Neuronal stem cell (in vitro differentiated cells): ENCODE results near the gene TNIP1.

Experiments
- DNase-seq: peaks from one replicate; pipeline ENCODE4 v3.0.0-alpha.2; 2013; ENCODE audit warnings: low spot score
- H2AFZ ChIP-seq: one replicate; pipeline ENCODE4 v1.6.1; 2013; ENCODE audit warnings: mild to moderate bottlenecking, low read length, inconsistent platforms
- H2AK5ac ChIP-seq: 2 replicates; pipeline ENCODE4 v1.6.1; 2013; ENCODE audit warnings: low read depth, mild to moderate bottlenecking, inconsistent platforms, low read length, moderate library complexity, mixed read lengths
- H2BK120ac ChIP-seq: 2 replicates; pipeline ENCODE4 v1.6.1; 2013; ENCODE audit warnings: low read depth, mild to moderate bottlenecking, inconsistent platforms, low read length, moderate library complexity, mixed read lengths
- H2BK12ac ChIP-seq: one replicate; pipeline ENCODE4 v1.6.1; 2013; ENCODE audit warnings: low read length, inconsistent platforms
- H2BK15ac ChIP-seq: 2 replicates; pipeline ENCODE4 v1.6.1; 2013; ENCODE audit warnings: mild to moderate bottlenecking, low read length, inconsistent platforms, mixed read lengths
- H2BK5ac ChIP-seq: one replicate; pipeline ENCODE4 v1.6.1; 2013; ENCODE audit warnings: inconsistent platforms, mild to moderate bottlenecking, low read length, moderate library complexity
- H3K14ac ChIP-seq: one replicate; pipeline ENCODE4 v1.6.1; 2013; ENCODE audit warnings: low read length, inconsistent platforms
- H3K18ac ChIP-seq: 2 replicates; pipeline ENCODE4 v1.6.1; 2013; ENCODE audit warnings: low read length, inconsistent platforms
- H3K23ac ChIP-seq: 2 replicates; pipeline ENCODE4 v1.6.1; 2013; ENCODE audit warnings: low read depth, mild to moderate bottlenecking, mixed read lengths, low read length, inconsistent platforms; ENCODE audit not compliant: poor library complexity
- H3K27ac ChIP-seq: replicated peaks from 3 replicates; pipeline ENCODE4 v1.5.1; 2013; ENCODE audit warnings: low read length, inconsistent platforms
- H3K27me3 ChIP-seq, 3 experiments: 2 replicates each; pipeline ENCODE4 v1.6.1; 2013; ENCODE audit warnings: low read length in 3 of 3, mild to moderate bottlenecking in 2 of 3, inconsistent platforms in 1 of 3, low read depth in 1 of 3, mixed read lengths in 1 of 3, moderate library complexity in 1 of 3; ENCODE audit not compliant: control insufficient read depth in 3 of 3, insufficient read depth in 3 of 3
- H3K36me3 ChIP-seq, 2 donors: replicated peaks in 1 of 2; 2 replicates each; pipeline ENCODE4 v1.6.1; 2013; ENCODE audit warnings: low read length in 2 of 2; ENCODE audit not compliant: control insufficient read depth in 2 of 2, insufficient read depth in 2 of 2
- H3K4ac ChIP-seq: 2 replicates; pipeline ENCODE4 v1.6.1; 2013; ENCODE audit warnings: inconsistent platforms, mild to moderate bottlenecking, low read length, moderate library complexity
- H3K4me1 ChIP-seq, 2 donors: 1 replicate in 1 of 2; 2 replicates in 1 of 2; pipeline ENCODE4 v1.6.1; 2013; ENCODE audit warnings: low read length in 2 of 2, low read depth in 1 of 2; ENCODE audit not compliant: control insufficient read depth in 2 of 2, insufficient read depth in 1 of 2
- H3K4me2 ChIP-seq: one replicate; pipeline ENCODE4 v1.6.1; 2013; ENCODE audit warnings: mild to moderate bottlenecking, low read length, inconsistent platforms; ENCODE audit not compliant: insufficient read depth, poor library complexity, severe bottlenecking
- H3K4me3 ChIP-seq, 2 donors: 2 replicates each; pipeline ENCODE4 v1.5.1; 2013; ENCODE audit warnings: low read length in 2 of 2, mild to moderate bottlenecking in 2 of 2, inconsistent platforms in 1 of 2, moderate library complexity in 1 of 2
- H3K79me1 ChIP-seq: one replicate; pipeline ENCODE4 v1.6.1; 2013; ENCODE audit warnings: low read depth, mild to moderate bottlenecking, inconsistent platforms, low read length, moderate library complexity
- H3K9ac ChIP-seq: one replicate; pipeline ENCODE4 v1.6.1; 2013; ENCODE audit warnings: mild to moderate bottlenecking, low read depth, low read length, inconsistent platforms; ENCODE audit not compliant: poor library complexity
- H3K9me3 ChIP-seq, 2 donors: replicated peaks in 1 of 2; 2 replicates each; pipeline versions ENCODE3 to v1.6.1; 2013; ENCODE audit warnings: low read length in 2 of 2, mild to moderate bottlenecking in 2 of 2, inconsistent platforms in 1 of 2, low read depth in 1 of 2, mixed read lengths in 1 of 2, moderate library complexity in 1 of 2; ENCODE audit not compliant: control insufficient read depth in 2 of 2, insufficient read depth in 1 of 2
- H4K8ac ChIP-seq: one replicate; pipeline ENCODE4 v1.6.1; 2013; ENCODE audit warnings: low read depth, mild to moderate bottlenecking, inconsistent platforms, low read length, moderate library complexity
- H4K91ac ChIP-seq: one replicate; pipeline ENCODE4 v1.6.1; 2013; ENCODE audit warnings: low read length, low read depth, mild to moderate bottlenecking, inconsistent platforms; ENCODE audit not compliant: poor library complexity
- WGBS, 2 donors: extraction: QIAGEN DNeasy Blood & Tissue Kit; methylation state at CpG; one replicate each; pipeline ENCODE4 v1.1.7; 2013; ENCODE audit warnings: missing lambda C conversion rate in 2 of 2, mixed read lengths in 1 of 2; ENCODE audit not compliant: insufficient read length in 2 of 2, insufficient replicate concordance in 1 of 2; ENCODE audit errors: extremely low coverage in 2 of 2; 5-methylcytosine and 5-hydroxymethylcytosine counted together

Gene TNIP1

GRCh38 chr5:151015974-151016587 is 64.8 kb downstream of the TNIP1 start:
- Histone ChIP-seq H2BK5ac (no peak overlapping the region), H3K4me3 (no peak overlapping the region), H2BK12ac (no peak overlapping the region), H3K4ac (no peak overlapping the region), H3K9ac (no peak overlapping the region), H2BK15ac (no peak overlapping the region), H2BK120ac (no peak overlapping the region), H3K14ac (no peak overlapping the region), H4K91ac (no peak overlapping the region), H2AK5ac (no peak overlapping the region), H3K18ac (no peak overlapping the region), H3K23ac (no peak overlapping the region), H3K4me2 (no peak overlapping the region), H2AFZ (no peak overlapping the region), H4K8ac (no peak overlapping the region), H3K27me3 (peaks cover 0 to 32% (median 0%) of the 10 kb centered on the region in 3 experiments), H3K36me3 (no peaks in the 10 kb centered on the region), H3K27ac (no peak overlapping the region), H3K79me1 (no peaks in the 10 kb centered on the region), H3K9me3 (no peaks in the 10 kb centered on the region), H3K4me1 (peaks cover 0 to 2% of the 10 kb centered on the region in 2 donors)
- no CpG with 5 or more reads among the region's 7 CpGs for WGBS, 2 donors
- no peak for DNase-seq

- Histone ChIP-seq H3K79me1 (no peaks in the 10 kb centered on the region), H4K8ac (no peak overlapping the region), H2AK5ac (no peak overlapping the region), H3K4me1 (peaks cover 0 to 2% of the 10 kb centered on the region in 2 donors), H3K27me3 (peaks cover 0 to 27% (median 0%) of the 10 kb centered on the region in 3 experiments), H3K9ac (no peak overlapping the region), H2BK12ac (no peak overlapping the region), H2BK120ac (no peak overlapping the region), H2BK15ac (no peak overlapping the region), H3K18ac (no peak overlapping the region), H3K9me3 (no peaks in the 10 kb centered on the region), H3K27ac (no peak overlapping the region), H2AFZ (no peak overlapping the region), H3K4ac (no peak overlapping the region), H3K36me3 (no peaks in the 10 kb centered on the region), H3K14ac (no peak overlapping the region), H3K4me2 (no peak overlapping the region), H2BK5ac (no peak overlapping the region), H3K23ac (no peak overlapping the region), H3K4me3 (no peak overlapping the region), H4K91ac (no peak overlapping the region)
- no peak for DNase-seq
- WGBS, 2 donors = no CpG with 5 or more reads among the region's 4 CpGs
Observed at GRCh38 chr5:151014680-151015343, 66.0 kb downstream of the TNIP1 start.

- Histone ChIP-seq H2BK12ac (no peak overlapping the region), H4K91ac (peak overlapping the region; percentile 16), H2BK15ac (no peak overlapping the region), H3K27me3 (peaks cover 0 to 8% (median 0%) of the 10 kb centered on the region in 3 experiments), H2AFZ (no peak overlapping the region), H3K79me1 (no peaks in the 10 kb centered on the region), H2BK5ac (no peak overlapping the region), H3K18ac (no peak overlapping the region), H3K9me3 (no peaks in the 10 kb centered on the region), H2BK120ac (no peak overlapping the region), H3K4me3 (no peak overlapping the region), H3K14ac (no peak overlapping the region), H3K9ac (no peak overlapping the region), H3K36me3 (no peaks in the 10 kb centered on the region), H3K4me2 (no peak overlapping the region), H3K4ac (no peak overlapping the region), H4K8ac (no peak overlapping the region), H2AK5ac (no peak overlapping the region), H3K27ac (no peak overlapping the region), H3K4me1 (peaks cover 0 to 3% of the 10 kb centered on the region in 2 donors), H3K23ac (no peak overlapping the region)
- no peak for DNase-seq
- WGBS, 2 donors = no CpG with 5 or more reads among the region's 6 CpGs
Observed at GRCh38 chr5:151012862-151013261, 68.0 kb downstream of the TNIP1 start.

GRCh38 chr5:151008906-151009305 is 71.9 kb downstream of the TNIP1 start:
- H3K23ac ChIP-seq = no peak overlapping the region

More at GRCh38 chr5:151008906-151009305, 71.9 kb downstream of the TNIP1 start:
- Histone ChIP-seq H2BK5ac (no peak overlapping the region), H3K27me3 (no peaks in the 10 kb centered on the region), H2AFZ (peak overlapping the region; percentile 9), H3K27ac (no peak overlapping the region), H3K18ac (no peak overlapping the region), H4K8ac (no peak overlapping the region), H3K14ac (no peak overlapping the region), H3K79me1 (no peaks in the 10 kb centered on the region), H3K9me3 (no peaks in the 10 kb centered on the region), H3K4ac (no peak overlapping the region), H2BK15ac (no peak overlapping the region), H3K9ac (no peak overlapping the region), H2BK120ac (no peak overlapping the region), H4K91ac (no peak overlapping the region), H2AK5ac (no peak overlapping the region), H3K4me3 (no peak overlapping the region), H3K36me3 (no peaks in the 10 kb centered on the region), H3K4me2 (no peak overlapping the region), H2BK12ac (no peak overlapping the region), H3K4me1 (peaks cover 0 to 3% of the 10 kb centered on the region in 2 donors)
- WGBS, 2 donors = no CpG with 5 or more reads among the region's 4 CpGs
- DNase-seq = no peak
